Neural cell (in vitro differentiated cells): ENCODE data around the gene ZNF79. TPM values are rescaled to one million over a fixed set of nuclear protein-coding genes. Genes with fewer than 3 reads are reported as not detected.

ENCODE experiments used
- H2AFZ ChIP-seq: fragments of 200-600, 300-800 bp; sonication (generic), shearing (Covaris generic); 2 replicates; pipeline ENCODE4 v1.6.0; 2014; ENCODE audit warnings: low read depth, mild to moderate bottlenecking, antibody characterized with exemption, low read length, moderate library complexity
- H3F3A ChIP-seq: fragments of 200-600 bp; shearing (Covaris generic); 2 replicates; pipeline ENCODE4 v1.6.1; 2016; ENCODE audit warnings: mild to moderate bottlenecking, moderate library complexity, mixed read lengths, antibody characterized with exemption, low read length; ENCODE audit not compliant: insufficient read depth, poor library complexity, severe bottlenecking
- H3K27ac ChIP-seq: fragments of 200-600, 300-800 bp; sonication (generic), shearing (Covaris generic); 2 replicates; pipeline ENCODE4 v1.5.1; 2014; ENCODE audit warnings: mild to moderate bottlenecking, low read length, moderate library complexity
- H3K27me3 ChIP-seq: fragments of 300-800, 200-600 bp; sonication (generic), shearing (Covaris generic); 2 replicates; pipeline ENCODE4 v1.6.0; 2014; ENCODE audit warnings: mild to moderate bottlenecking, low read depth, low read length, moderate library complexity; ENCODE audit not compliant: insufficient read depth
- H3K36me3 ChIP-seq: fragments of 300-800, 200-600 bp; sonication (generic), shearing (Covaris generic); 2 replicates; pipeline ENCODE4 v1.5.1; 2014; ENCODE audit warnings: mild to moderate bottlenecking, antibody characterized with exemption, low read length, moderate library complexity; ENCODE audit not compliant: insufficient read depth
- H3K4me2 ChIP-seq: fragments of 300-800, 200-600 bp; sonication (generic), shearing (Covaris generic); 2 replicates; pipeline ENCODE4 v1.6.0; 2014; ENCODE audit warnings: mild to moderate bottlenecking, low read length
- H3K4me3 ChIP-seq: fragments of 300-800, 200-600 bp; sonication (generic), shearing (Covaris generic); 2 replicates; pipeline ENCODE4 v1.5.1; 2014; ENCODE audit warnings: mild to moderate bottlenecking, low read length, moderate library complexity
- H3K79me2 ChIP-seq: fragments of 200-600 bp; shearing (Covaris generic); replicated peaks from 2 replicates; pipeline ENCODE4 v1.6.0; 2014; ENCODE audit warnings: mild to moderate bottlenecking, low read length, moderate library complexity; ENCODE audit not compliant: insufficient read depth
- H3K9ac ChIP-seq: fragments of 300-800, 200-600 bp; sonication (generic), shearing (Covaris generic); 2 replicates; pipeline ENCODE4 v1.6.1; 2016; ENCODE audit warnings: mild to moderate bottlenecking, low read length, mixed read lengths
- H3K9me2 ChIP-seq: fragments of 200-600 bp; shearing (Covaris generic); 2 replicates; pipeline ENCODE4 v1.6.1; 2016; ENCODE audit warnings: mild to moderate bottlenecking, low read length, mixed read lengths; ENCODE audit not compliant: insufficient read depth
- H3K9me3 ChIP-seq: fragments of 200-600, 300-800 bp; sonication (generic), shearing (Covaris generic); 2 replicates; pipeline ENCODE4 v1.6.1; 2016; ENCODE audit warnings: mild to moderate bottlenecking, mixed run types, low read length, moderate library complexity, mixed read lengths
- H4K20me1 ChIP-seq: fragments of 200-600 bp; shearing (Covaris generic); 2 replicates; pipeline ENCODE4 v1.6.1; 2016; ENCODE audit warnings: mild to moderate bottlenecking, mixed run types; ENCODE audit not compliant: insufficient read depth
- CTCF ChIP-seq: fragments of 450-650 bp; IDR thresholded peaks from 2 replicates; pipeline ENCODE4 v1.5.1; 2014; ENCODE audit warnings: antibody characterized with exemption, mild to moderate bottlenecking, moderate library complexity; ENCODE audit not compliant: poor library complexity, severe bottlenecking
- EP300 ChIP-seq: fragments of 450-650 bp; conservative IDR thresholded peaks from 2 replicates; pipeline ENCODE4 v1.6.1; 2014; ENCODE audit warnings: antibody characterized with exemption, mild to moderate bottlenecking, moderate library complexity; ENCODE audit not compliant: poor library complexity, severe bottlenecking
- EZH2 ChIP-seq: fragments of 200-600, 300-800 bp; shearing (Covaris generic), sonication (generic); IDR thresholded peaks from 2 replicates; pipeline ENCODE4 v1.6.1; 2014; ENCODE audit warnings: antibody characterized with exemption, low read length, borderline replicate concordance, mild to moderate bottlenecking; ENCODE audit not compliant: insufficient read depth, poor library complexity, severe bottlenecking
- MXI1 ChIP-seq: fragments of 450-650 bp; conservative IDR thresholded peaks from 2 replicates; pipeline ENCODE4 v1.6.1; 2014; ENCODE audit warnings: antibody characterized with exemption, mild to moderate bottlenecking; ENCODE audit not compliant: poor library complexity, severe bottlenecking
- POLR2AphosphoS5 ChIP-seq: IDR thresholded peaks from 2 replicates; pipeline ENCODE4 v1.6.1; 2012
- RAD21 ChIP-seq: fragments of 450-650 bp; conservative IDR thresholded peaks from 2 replicates; pipeline ENCODE4 v1.6.1; 2014; ENCODE audit warnings: antibody characterized with exemption, mild to moderate bottlenecking, moderate library complexity
- REST ChIP-seq: IDR thresholded peaks from 2 replicates; pipeline ENCODE4 v1.6.1; 2012; ENCODE audit warnings: borderline replicate concordance
- SMC3 ChIP-seq: fragments of 450-650 bp; conservative IDR thresholded peaks from 2 replicates; pipeline ENCODE4 v1.6.1; 2014; ENCODE audit warnings: antibody characterized with exemption, mild to moderate bottlenecking, moderate library complexity; ENCODE audit not compliant: poor library complexity
- TAF1 ChIP-seq: IDR thresholded peaks from 2 replicates; pipeline ENCODE4 v1.6.1; 2012; ENCODE audit warnings: low read depth
- polyA plus RNA-seq: library from polyadenylated mRNA; depleted of rRNA; stranded (reverse); fragments of >200 nt; gene quantifications from 2 replicates; pipeline ENCODE4 v1.2.3, GENCODE V29; 2014

ZNF79 gene
- polyA plus RNA-seq, 1 donor from 2014 or later, result 2.9 TPM

- Histone ChIP-seq H3K27ac (no peak overlapping the region), H3K79me2 (peaks cover 15% of the 10 kb centered on the region), H3K4me2 (no peak overlapping the region), H3K27me3 (no peaks in the 10 kb centered on the region), H3K9ac (no peak overlapping the region), H3F3A (no peaks in the 10 kb centered on the region), H3K4me3 (no peak overlapping the region), H2AFZ (no peak overlapping the region), H4K20me1 (no peaks in the 10 kb centered on the region), H3K36me3 (no peaks in the 10 kb centered on the region), H3K9me2 (no peaks in the 10 kb centered on the region), H3K9me3 (no peaks in the 10 kb centered on the region)
- no peak for TF ChIP-seq EP300
- TF ChIP-seq MXI1, result no peak
- no peak for TF ChIP-seq SMC3
- no peak for TF ChIP-seq RAD21
- no peak for TF ChIP-seq EZH2
- TF ChIP-seq CTCF, result no peak
- no peak for TF ChIP-seq TAF1
Observed at GRCh38 chr9:127426756-127427155, 2.6 kb downstream of the ZNF79 start.

GRCh38 chr9:127428348-127428747 is 4.2 kb downstream of the ZNF79 start:
- Histone ChIP-seq H3K4me3 (no peak overlapping the region), H3K4me2 (no peak overlapping the region), H3K9me2 (no peaks in the 10 kb centered on the region), H3K27me3 (no peaks in the 10 kb centered on the region), H2AFZ (no peak overlapping the region), H4K20me1 (no peaks in the 10 kb centered on the region), H3K79me2 (peaks cover 15% of the 10 kb centered on the region), H3K36me3 (no peaks in the 10 kb centered on the region), H3K9me3 (no peaks in the 10 kb centered on the region), H3K27ac (no peak overlapping the region), H3K9ac (no peak overlapping the region), H3F3A (no peaks in the 10 kb centered on the region)
- no peak for TF ChIP-seq EZH2
- no peak for TF ChIP-seq RAD21
- no peak for TF ChIP-seq MXI1
- no peak for TF ChIP-seq SMC3
- no peak for TF ChIP-seq TAF1
- TF ChIP-seq EP300, result no peak
- TF ChIP-seq REST, result no peak
- TF ChIP-seq CTCF, result no peak
- no peak for TF ChIP-seq POLR2AphosphoS5
